ENCODE measurements around the gene GLMN.
A peak's percentile ranks its signal among the peaks of the same experiment; 100 is the strongest.
"Not testable (repeated sequence)": the region's sequence is repeated elsewhere in the genome, so short reads cannot be mapped to it uniquely, and the experiment has no call there.

Gene GLMN

GRCh38 chr1:92298213-92298572, 594 bp downstream of the GLMN start:
- DNase-seq: no peak

- DNase-seq: peak; percentile 55
Observed at GRCh38 chr1:92291372-92291999, 7.3 kb downstream of the GLMN start.

GRCh38 chr1:92281411-92281810, 17.4 kb downstream of the GLMN start:
- DNase-seq: not testable (repeated sequence)

GRCh38 chr1:92279781-92280180, 19.0 kb downstream of the GLMN start:
- not testable (repeated sequence) for DNase-seq

GRCh38 chr1:92277105-92277723, 21.6 kb downstream of the GLMN start:
- DNase-seq: peak; percentile 84

GRCh38 chr1:92276082-92276481, 22.7 kb downstream of the GLMN start:
- no peak for DNase-seq

GRCh38 chr1:92274939-92275338, 23.8 kb downstream of the GLMN start:
- peak; percentile 31 for DNase-seq

GRCh38 chr1:92273039-92273438, 25.7 kb downstream of the GLMN start:
- no peak for DNase-seq

- DNase-seq: no peak
Observed at GRCh38 chr1:92262516-92262915, 36.3 kb downstream of the GLMN start.

- DNase-seq: no peak
Observed at GRCh38 chr1:92259350-92259749, 39.4 kb downstream of the GLMN start.

GRCh38 chr1:92254714-92255113, 44.1 kb downstream of the GLMN start:
- not testable (repeated sequence) for DNase-seq

- DNase-seq: peak; percentile 2
Observed at GRCh38 chr1:92244376-92244775, 54.4 kb downstream of the GLMN start.

- DNase-seq: no peak
Observed at GRCh38 chr1:92240034-92240433, 58.8 kb downstream of the GLMN start.

- no peak for DNase-seq
Observed at GRCh38 chr1:92230736-92231135, 68.1 kb downstream of the GLMN start.

GRCh38 chr1:92228401-92228800, 70.4 kb downstream of the GLMN start:
- no peak for DNase-seq

- DNase-seq: no peak
Observed at GRCh38 chr1:92219028-92219427, 79.8 kb downstream of the GLMN start.

GRCh38 chr1:92218559-92218958, 80.2 kb downstream of the GLMN start:
- DNase-seq: no peak

GRCh38 chr1:92217721-92218120, 81.1 kb downstream of the GLMN start, which contains the start of gene C1orf146:
Gene C1orf146, plus strand, starts transcription at chr1:92217915. Its CDS starts 13,506 bp downstream, at chr1:92231421.
- no peak for DNase-seq

GRCh38 chr1:92211166-92211565, 87.6 kb downstream of the GLMN start:
- DNase-seq: peak; percentile 53

- DNase-seq: peak; percentile 5
Observed at GRCh38 chr1:92210701-92211100, 88.1 kb downstream of the GLMN start.

GRCh38 chr1:92203105-92203504, 95.7 kb downstream of the GLMN start:
- no peak for DNase-seq

GRCh38 chr1:92201973-92202372, 96.8 kb downstream of the GLMN start:
- no peak for DNase-seq
